Measurements from ENCODE around the gene FAM221B.

Gene FAM221B

DNA sequence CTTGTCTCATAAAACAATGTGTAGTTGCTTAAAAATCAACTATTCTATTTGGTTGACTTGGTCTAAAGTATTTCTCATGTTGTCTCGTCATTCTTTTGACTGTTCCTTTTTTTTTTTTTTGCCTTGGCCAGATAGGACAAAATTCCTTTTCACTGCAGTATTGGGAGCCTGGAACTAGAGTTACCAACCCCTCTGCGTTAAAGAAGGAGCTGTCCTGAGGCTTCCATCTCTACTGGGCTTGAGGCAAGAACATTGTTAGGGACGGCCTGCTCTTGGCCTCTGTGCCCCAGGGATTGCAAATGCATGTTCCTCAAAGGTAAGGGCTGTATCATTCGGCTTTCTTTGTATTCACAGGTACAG lies 38.5 kb downstream of the FAM221B start:
- DNase-seq, result no peak

GRCh38 chr9:35789541-35789940 lies 39.0 kb downstream of the FAM221B start:
- DNase-seq, result no peak

DNA sequence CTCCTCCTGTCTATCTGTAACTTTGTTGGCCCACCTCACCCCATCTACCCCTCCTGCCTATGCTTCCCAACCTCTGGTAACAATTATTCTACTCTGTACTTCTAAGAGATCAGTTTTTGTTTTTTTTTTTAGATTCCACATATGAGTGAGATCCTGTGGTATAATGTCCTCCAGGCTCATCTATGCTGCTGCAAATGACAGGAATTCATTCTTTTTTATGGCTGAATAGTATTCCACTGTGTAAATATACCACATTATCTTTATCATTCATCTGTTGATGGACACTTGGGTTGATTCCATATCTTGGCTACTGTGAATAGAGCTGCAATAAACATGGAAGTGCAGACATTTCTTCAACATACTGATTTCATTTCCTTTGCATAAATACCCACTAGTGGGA lies 45.1 kb downstream of the FAM221B start:
- no peak for DNase-seq

DNA sequence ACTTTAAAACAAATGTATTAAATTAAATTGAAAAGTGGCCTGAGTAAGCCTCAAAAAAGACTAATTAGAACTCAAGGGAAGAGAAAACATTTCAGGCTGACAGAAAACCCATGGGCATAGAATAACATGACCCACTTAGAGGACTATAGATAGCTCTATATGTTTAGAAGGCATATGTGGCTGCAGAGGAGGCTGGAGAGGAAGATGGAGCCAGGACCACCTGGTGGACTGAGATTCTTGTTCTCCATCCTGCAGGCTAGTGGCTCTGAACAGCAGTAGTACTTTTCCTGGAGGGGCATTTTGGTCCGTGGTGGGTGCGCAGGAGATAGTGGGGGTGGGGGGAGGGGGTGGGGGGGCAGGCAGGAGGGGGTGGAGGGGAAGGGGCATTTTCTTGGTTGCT lies 47.5 kb downstream of the FAM221B start:
- DNase-seq, result no peak

GRCh38 chr9:35778496-35778895 lies 50.0 kb downstream of the FAM221B start:
- DNase-seq, result no peak

- no peak for DNase-seq
These were observed 52.5 kb downstream of the FAM221B start for GRCh38 chr9:35776018-35776417.

DNA sequence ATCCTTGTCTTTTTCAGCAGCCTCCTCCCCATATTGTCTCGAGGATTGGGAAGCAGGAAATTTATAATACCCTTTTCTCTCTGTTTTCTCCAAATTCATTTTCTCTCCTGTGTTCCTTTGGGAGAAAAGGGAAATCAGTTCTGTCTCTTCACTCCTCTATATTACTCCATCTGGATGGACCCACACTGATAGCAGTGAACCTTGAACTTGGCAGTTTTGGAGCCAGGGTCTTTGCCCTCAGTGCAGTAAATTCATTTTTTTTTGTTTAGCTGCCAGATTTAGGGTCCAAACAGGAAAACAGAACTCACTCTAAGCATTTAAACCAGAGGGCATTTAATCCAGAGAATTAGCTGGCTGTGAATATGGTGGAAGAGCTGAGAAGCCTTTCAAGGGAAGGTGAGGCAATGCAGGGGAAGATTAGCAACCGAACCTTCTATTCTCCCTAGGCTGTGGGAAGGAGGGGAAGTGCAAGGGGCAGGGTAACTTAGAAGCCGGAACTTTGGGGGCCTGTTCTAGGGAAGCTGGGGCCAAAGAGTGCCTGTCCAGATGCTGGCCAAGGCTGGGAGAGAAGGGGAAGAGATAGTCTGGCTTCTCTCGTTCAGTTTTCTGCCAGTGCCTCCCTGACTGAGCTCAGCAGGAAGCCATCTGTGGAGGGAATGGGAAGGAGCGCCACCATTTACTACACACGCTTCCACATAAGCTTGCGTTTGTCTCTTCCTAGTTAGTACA lies 53.5 kb downstream of the FAM221B start:
- no peak for DNase-seq

GRCh38 chr9:35771943-35772342 lies 56.6 kb downstream of the FAM221B start:
- DNase-seq, result no peak

- DNase-seq, result no peak
These were observed 57.0 kb downstream of the FAM221B start for GRCh38 chr9:35771534-35771933.

- DNase-seq, result no peak
These were observed 57.5 kb downstream of the FAM221B start for GRCh38 chr9:35771075-35771433.

DNA sequence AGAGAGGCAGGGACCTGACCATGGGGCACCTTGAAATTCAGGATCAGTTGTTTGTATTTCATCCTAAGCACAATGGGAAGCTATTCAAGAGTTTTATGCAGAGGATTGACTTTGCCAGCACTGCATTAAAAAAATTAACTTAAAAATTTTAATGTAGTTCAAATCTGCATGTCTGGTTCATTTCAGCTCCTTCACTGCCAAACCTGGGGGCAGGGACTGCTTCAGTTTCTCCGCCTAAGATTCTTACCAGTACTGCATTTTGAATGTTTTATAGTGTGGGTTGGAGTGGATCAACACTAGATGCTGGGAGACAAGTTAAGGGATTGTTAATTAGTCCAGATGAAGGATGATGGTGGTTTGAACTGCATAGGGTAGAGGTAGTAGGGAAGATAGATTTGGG lies 58.8 kb downstream of the FAM221B start:
- no peak for DNase-seq

DNA sequence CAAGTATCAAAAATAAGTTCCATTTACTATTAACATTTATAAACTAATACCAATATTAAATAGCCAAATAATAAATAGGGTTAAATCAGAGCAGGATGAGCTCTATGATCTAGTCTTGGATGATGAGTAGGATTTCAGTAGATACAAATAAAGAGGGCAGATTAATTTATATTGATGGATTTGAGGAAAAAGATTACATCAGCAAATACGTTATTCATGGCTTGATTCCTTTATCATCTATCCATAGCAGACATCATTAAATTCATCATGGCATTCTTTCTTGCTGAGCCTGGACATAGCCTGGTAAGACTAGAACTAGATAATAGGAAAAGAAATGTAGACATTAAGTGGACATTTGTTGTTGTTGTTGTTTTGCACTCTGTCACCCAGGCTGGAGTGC lies 61.1 kb downstream of the FAM221B start:
- no peak for DNase-seq

DNA sequence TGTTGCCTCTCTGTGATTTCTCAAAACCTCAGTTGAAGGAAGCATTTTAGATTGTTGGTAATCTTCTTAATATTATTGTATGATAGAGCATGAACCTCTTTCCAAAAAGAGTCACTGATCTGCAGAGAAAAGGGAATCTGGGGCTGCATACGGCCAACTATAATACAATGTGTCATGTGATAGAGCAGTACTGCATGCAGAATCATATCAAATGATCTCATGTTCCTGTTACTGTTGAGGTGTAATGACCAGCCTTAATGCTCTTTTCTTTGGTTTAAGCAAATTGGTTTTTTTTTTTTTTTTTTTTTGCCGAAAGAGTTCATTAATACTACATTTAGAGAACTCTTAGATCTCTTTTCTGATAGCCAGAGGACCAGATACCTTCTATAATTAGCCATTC lies 61.5 kb downstream of the FAM221B start:
- no peak for DNase-seq
